ENCODE measurements around the gene NISCH.

DNA sequence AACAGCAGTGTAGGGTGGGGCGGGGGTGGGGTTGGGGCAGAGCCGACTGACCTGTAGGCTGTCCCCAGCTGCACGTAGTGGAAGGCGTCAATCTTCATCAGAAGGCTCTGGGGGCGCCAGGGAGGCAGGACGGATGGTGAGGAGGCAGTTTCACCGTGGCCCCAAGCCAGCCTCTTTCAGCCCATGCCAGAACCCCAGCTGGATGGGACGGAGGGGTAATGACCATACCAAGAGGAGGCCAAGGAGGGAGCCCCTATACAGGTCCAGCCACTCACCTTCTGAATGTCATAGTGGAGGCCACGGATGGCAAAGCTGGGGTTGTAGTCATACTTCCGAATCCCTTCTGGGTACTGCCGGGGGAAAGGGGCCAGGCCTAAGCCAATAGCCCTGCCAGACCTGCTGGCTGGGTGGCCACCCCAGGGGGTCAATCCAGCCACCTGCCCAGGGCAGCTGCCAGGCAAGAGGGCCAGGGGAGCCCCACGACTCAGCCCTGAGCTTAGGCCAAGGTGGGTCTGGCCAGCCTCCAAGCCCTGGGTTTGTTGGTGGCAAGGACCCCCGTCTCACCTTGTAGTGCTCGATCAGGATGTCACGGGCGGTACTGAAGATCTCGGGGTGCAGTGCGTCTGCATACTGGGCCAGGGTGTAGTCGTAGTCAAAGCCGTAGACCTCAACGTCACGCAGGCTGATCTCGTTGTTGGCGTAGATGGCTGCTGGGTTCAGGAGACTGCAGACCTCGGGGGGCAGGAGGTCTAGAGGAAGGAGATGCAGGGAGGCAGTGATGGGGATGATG is 73.4 kb downstream of the NISCH start:
- TF ChIP-seq GLIS3 (CRISPR knock-in tag; IDR thresholded peaks at IDR 0.05) (no peak), TOX (CRISPR knock-in tag; IDR thresholded peaks at IDR 0.05; ENCODE audit: borderline replicate concordance) (no peak), ARNTL (CRISPR knock-in tag; IDR thresholded peaks at IDR 0.05; ENCODE audit: borderline replicate concordance, low read depth) (no peak), BACH2 (CRISPR knock-in tag; IDR thresholded peaks at IDR 0.05; ENCODE audit: borderline replicate concordance) (no peak), ZNF8 (CRISPR knock-in tag; IDR thresholded peaks at IDR 0.05) (no peak), ZNF565 (CRISPR knock-in tag; conservative IDR thresholded peaks at IDR 0.05; ENCODE audit: low read depth) (no peak), ZFP3 (CRISPR knock-in tag; IDR thresholded peaks at IDR 0.05) (no peak), ESRRG (CRISPR knock-in tag; IDR thresholded peaks at IDR 0.05) (no peak), TSHZ2 (CRISPR knock-in tag; IDR thresholded peaks at IDR 0.05) (no peak)
- TF ChIP-seq, protein P1, sequence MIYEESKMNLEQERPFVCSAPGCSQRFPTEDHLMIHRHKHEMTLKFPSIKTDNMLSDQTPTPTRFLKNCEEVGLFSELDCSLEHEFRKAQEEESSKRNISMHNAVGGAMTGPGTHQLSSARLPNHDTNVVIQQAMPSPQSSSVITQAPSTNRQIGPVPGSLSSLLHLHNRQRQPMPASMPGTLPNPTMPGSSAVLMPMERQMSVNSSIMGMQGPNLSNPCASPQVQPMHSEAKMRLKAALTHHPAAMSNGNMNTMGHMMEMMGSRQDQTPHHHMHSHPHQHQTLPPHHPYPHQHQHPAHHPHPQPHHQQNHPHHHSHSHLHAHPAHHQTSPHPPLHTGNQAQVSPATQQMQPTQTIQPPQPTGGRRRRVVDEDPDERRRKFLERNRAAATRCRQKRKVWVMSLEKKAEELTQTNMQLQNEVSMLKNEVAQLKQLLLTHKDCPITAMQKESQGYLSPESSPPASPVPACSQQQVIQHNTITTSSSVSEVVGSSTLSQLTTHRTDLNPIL (CRISPR knock-in tag; IDR thresholded peaks at IDR 0.05; ENCODE audit: low read depth) = no peak
- TF ChIP-seq, protein P2, sequence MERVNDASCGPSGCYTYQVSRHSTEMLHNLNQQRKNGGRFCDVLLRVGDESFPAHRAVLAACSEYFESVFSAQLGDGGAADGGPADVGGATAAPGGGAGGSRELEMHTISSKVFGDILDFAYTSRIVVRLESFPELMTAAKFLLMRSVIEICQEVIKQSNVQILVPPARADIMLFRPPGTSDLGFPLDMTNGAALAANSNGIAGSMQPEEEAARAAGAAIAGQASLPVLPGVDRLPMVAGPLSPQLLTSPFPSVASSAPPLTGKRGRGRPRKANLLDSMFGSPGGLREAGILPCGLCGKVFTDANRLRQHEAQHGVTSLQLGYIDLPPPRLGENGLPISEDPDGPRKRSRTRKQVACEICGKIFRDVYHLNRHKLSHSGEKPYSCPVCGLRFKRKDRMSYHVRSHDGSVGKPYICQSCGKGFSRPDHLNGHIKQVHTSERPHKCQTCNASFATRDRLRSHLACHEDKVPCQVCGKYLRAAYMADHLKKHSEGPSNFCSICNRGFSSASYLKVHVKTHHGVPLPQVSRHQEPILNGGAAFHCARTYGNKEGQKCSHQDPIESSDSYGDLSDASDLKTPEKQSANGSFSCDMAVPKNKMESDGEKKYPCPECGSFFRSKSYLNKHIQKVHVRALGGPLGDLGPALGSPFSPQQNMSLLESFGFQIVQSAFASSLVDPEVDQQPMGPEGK (CRISPR knock-in tag; IDR thresholded peaks at IDR 0.05; ENCODE audit: borderline replicate concordance) = no peak

All from SK-N-SH treated with all-trans-retinoic acid at 6 μM for 48 hours (cell line).